Astrocyte of the hippocampus (primary cell): Measurements from ENCODE around the gene PCCA.
"Not testable (repeated sequence)": the region's sequence is repeated elsewhere in the genome, so short reads cannot be mapped to it uniquely, and the experiment has no call there.

Source experiments
- DNase-seq: peaks from one replicate; pipeline ENCODE4 v3.0.0; 2011; ENCODE audit warnings: low read depth, low spot score

The PCCA gene

DNA sequence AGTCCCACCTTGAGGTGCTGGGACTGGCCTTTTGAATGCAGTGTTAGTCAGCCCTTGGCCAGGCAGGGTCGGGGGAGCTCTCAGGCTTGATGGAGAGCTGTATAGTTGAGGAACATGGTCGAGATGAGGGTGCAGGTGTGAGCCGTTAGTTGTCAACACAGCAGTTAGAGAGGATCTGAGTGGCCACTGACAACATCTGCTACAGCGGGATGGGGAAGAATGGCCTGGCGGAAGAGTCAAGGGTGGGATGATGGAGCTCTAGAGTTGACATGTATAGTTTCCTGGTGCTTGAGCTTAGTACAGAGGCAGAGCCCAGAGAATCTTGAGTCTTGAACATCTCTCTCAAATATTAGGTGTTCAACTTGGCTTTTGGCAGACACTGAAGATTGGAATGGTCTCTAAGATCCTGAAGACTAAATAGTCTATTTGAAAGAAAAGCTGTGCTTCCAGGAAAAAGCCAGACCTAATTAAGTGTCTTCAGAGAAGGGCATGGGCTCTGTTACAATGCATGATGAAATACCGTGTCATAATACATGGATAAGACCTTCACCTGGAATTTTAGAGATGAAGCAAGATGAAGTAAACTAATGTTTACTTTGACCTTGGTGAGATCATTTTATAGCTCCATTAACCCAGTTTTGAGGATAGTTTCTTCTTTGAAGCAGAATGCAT is 9.7 kb downstream of the PCCA start:
- no peak for DNase-seq

DNA sequence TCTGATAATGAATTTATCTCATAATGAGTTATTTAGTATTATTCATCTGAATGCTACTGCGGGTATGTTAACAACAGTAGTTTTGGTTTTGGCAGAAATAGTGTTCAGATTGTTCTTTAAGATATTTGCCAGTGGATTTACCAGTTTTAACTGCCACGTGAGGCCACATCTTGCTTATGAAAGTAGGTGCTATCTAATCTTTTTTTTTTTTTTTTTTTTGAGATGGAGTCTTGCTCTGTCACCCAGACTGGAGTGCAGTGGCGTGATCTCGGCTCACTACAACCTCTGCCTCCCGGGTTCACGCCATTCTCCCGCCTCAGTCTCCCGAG is 10.2 kb downstream of the PCCA start:
- DNase-seq: not testable (repeated sequence)

DNA sequence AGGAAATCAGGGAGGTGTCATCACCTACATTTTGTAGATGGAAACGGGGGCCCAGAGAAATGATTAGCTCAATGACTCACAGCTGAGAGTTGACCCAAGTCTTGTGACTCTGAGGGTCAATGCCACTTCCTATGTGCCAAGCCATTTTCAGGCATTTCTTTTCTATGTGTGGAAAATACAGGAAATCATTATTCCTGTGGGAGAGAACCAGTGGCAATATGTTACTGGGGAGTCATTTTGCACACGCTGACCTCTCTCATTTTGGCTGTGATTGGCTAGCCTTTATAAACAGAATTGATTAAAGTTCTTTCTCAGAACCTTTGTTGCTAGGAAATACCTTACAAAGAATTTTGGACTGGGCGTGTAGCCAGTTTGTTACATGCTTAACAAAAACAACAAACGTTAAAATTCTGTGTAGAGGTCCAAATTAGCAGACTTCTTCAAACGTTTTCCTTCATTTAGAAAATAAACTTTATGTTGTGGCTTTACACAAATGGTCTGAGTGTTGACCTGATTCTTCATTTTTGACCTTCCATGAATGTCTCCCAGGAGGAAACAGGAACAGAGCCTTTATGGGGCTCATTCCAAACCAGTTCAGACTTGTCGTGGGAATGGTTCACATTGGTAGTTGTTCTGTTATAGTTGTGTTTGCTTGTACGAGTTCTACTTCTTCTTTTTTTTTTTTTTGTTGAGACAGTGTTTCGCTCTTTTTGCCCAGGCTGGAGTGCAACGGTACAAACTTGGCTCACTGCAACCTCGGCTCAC is 11.4 kb downstream of the PCCA start:
- peak; percentile 91 for DNase-seq

DNA sequence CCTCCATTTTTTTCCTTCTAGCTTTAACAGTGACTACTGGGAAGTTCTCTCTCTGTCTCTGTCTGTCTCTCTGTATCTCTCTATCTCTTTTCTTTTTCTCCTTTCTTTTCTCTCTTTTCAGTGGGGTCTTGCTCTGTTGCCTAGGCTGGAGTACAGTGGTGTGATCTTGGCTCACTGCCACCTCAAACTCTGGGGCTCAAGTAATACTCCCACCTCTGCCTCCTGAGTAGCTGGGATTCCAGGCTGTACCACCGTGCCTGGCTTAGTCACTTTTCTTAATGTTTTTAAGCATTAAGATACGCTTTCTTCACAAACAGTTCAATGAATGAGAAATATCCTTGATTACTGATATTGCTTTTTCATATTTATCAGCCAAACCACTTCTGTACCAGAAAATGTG is 13.1 kb downstream of the PCCA start:
- DNase-seq: no peak

DNA sequence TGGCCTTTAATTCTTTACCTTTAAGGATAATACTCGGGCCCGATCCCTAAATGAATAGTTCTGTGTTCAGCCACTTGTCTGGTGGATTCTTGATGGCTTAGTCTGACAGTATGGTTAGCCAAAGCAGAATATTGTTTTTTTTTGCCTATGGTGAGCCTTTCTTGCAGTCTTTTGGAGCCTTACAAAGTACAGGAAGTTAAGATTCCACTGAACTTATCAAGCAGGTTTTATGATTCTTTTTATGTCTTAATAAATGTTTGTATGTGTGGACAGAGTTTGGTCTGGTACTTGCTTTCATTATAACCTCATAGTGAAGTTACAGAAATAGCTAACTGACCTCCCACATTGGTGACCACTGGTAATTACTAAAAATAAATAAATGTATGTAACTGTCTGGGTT is 17.1 kb downstream of the PCCA start:
- peak; percentile 46 for DNase-seq

DNA sequence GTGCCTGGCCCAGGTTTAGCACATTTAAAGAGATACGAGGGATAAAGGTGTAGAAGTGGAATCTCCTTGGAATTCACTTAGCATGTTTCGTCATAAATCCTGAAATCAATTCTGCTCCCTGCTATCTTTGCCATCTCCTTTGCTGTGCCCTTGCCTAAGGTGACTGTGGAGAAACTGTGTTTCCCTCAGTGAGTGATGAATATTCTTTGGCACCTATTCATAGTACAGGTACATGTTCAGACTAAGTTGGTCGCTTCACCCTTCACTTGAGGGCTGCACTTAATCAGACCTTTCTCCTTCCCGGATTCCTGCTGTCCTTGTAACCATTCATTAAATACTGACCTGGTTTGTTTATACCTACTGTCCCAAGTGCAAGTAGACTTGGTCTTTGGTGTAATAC is 17.8 kb downstream of the PCCA start:
- DNase-seq: no peak

DNA sequence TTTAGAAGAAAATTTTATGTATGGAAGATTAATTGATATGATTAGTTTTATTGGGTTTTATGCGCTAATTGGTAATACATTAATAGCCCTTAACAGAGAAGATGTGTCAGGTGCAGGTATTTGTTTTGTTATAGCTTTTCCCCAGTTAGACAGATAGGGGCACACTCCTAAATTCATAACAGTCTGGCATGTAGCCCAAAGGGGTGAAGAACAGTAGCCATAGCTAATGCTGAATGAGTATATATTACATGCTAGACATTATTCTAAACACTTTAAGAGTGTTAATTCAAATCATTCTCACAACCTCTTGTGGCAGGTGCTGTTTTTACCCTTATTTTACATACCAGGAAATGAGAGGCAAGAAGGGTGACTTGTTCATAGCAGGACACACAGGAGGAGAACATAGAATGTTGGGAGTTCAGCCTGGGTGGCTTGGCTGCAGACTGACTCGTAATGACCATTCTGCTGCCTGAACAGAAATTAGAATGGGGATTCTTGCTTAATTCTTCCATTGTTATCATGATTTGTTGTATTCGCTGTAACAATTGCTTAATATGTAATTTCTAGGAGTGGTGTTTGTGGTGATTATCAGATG is 20.1 kb downstream of the PCCA start:
- no peak for DNase-seq

DNA sequence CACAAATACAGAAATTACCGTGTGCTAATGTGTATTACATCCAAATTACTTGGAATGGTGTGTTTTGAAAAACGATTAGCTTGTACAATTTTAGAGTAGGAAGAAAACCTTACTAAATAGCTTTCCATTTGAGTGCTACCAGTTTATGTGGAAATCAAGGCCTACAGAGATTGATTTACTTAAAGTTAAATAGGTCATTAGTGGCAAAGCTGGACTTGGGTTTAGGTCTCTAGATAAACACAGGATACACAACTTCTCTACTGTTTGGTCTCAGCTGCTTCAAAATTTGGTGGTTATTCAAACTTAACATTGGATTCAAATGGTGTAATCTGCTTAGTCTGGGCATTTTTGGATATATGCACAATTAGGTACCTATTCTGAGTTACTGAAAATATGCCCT is 21.4 kb downstream of the PCCA start:
- no peak for DNase-seq

DNA sequence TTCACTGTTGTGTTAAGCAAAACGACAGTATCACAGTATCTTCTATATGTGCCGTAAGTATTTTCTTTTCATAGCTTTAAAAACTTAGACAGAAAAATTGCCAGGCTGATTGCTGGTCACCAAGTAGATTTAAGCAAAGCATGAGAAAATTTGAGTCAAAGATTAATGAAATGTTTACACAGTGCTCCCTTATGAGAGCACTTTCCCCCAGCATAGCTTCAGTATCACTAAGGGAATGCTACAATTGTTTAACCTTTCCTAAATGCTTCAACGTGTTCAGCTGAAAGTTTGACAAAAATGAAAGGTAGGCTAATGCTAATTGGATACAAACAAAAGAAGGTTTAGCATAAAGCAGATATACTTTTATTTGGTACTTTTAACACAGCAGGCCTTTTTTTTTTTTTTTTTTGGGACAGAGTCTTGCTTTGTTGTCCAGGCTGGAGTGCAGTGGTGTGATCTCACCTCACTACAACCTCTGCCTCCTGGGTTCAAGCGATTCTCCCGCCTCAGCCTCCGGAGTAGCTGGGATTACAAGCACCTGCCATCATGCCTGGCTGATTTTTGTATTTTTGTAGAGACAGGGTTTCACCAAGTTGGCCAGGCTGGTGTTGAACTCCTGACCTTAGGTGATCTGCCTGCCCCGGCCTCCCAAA is 23.4 kb downstream of the PCCA start:
- DNase-seq: no peak

DNA sequence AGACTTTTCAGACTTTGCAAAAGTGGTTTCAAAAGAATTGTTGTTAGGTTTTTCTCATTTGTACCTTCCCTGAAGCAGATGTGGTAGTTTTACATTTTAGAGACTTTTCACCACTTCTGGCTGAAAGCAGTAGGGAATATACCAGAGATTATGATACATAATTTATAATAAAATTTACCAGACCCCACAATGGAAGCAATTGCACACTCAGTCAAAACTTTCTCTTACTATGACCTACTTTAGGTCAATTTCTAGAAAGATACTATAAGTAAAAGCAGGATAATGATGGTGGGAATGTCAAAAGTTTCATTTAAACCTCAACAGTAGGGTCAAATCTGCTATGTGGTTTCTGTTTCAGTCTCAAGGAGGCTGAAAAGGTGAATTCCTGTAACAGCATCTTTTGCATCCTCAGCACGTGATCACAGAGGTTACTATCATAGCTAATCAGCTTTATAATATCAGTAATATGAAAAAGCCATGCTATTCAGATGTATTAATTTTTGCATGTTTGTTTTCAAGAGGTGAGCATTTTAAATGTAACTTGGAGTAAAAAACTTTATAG is 26.9 kb downstream of the PCCA start:
- DNase-seq: no peak

DNA sequence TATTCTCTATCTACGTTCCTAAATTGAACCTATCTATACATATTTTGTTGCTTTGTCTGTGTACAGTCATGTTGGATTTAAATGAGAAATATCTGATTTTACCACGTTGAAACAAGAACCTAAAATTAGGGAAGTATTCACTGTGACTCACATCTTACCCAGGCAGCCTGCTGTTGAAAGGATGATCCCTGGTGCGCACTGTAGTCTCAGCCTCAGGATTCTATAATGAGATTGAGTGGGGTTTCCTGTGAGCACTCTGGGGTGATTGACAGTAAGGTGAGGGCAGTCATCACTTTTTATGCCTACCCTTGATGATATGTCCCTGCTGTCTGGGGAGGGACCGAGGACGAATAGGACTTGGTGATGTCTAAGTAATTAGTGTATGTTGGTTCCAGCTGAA is 35.4 kb downstream of the PCCA start:
- DNase-seq: peak; percentile 15

DNA sequence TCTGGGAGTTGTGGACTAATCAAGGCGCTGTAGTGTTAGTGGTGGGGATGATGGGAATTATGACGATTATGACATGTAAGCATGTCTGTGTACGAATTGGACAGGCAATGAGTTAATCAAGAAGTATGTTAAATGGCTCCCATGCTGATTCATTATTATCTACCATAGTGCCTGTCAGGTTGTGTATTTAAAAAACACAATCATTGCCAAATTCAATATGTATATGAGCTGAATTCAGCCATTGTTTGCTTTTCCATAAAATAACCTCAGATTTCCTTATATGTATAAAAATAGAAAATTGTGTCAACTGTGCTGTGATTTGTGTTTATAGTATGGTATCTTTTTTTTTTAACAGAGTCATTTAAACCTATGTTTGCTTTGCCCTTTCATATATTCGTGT is 37.1 kb downstream of the PCCA start:
- no peak for DNase-seq

DNA sequence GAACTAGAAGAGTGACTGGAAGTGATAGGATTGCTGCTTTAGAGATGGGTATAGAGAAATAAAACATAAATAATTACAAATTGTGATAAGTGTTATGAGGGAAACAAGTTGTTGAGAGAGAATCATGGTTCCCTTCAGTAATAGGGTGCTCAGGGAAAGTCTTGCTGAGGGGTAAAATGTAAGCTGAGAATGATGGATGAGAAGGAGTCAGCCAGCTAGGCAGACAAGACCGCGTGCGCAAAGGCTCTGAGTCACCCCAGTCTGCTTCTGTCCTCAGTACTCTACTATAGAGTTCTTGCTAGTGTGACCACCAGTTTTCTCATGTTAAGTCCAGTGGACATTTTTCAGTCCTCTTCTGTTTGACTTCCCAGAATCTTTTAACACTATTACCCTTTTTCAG is 39.5 kb downstream of the PCCA start:
- peak; percentile 70 for DNase-seq

DNA sequence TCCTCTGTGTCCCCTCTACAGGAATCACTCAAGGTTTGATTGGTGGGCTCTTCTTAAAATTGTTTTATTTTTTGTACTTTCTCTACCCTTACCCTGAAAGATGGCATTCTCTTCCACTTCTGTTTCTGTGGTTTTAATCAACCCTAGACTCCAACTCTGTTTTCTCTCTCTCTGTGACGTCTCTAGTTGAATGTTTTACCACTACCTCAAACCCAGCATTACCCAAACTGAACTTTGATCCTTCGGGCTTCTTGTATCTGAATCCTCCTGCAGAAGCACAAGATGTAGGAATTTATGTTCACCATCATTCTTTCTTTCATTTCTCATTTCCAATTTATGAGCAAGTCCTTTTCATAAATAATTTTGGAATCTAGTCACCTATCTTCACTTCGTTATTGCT is 39.9 kb downstream of the PCCA start:
- no peak for DNase-seq

DNA sequence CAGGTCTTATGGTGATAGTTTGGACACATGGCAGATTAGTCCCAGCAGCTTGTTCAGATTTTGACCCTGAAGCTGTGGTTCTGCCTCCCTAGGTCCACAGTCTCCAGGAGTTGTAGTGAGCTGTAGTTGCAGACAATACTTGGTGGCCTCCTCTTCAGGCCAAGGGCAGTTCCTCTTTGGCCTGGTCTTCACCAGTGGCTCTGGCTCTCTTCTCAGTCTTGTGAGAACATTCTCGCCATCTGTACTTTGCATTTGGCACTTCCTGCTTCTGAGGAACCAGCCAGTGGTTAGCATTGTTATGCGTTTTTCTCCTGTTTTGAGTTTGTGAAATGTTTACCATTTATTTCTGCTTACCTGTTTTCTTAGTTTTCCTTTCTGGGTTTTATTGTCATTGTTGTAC is 40.7 kb downstream of the PCCA start:
- DNase-seq: peak; percentile 14

DNA sequence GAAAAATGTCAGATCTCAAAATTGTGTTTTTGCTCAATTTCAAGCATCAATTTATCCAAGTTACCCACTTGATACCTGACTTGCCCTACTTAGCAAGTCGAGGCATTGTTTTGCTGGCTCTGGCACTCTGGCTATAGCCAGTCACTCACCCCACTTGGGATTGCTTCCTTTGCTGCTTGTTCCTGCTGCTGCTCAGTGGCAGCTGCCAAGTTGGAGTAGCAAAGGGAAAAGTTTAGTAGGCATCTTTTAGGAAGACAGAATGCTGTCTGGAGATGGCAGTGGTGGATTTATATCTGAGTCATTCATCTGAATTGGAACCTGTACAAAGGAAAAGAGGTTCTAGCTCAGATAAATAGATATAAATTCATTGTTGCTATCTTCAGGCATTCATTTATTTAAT is 41.2 kb downstream of the PCCA start:
- DNase-seq: peak; percentile 51

DNA sequence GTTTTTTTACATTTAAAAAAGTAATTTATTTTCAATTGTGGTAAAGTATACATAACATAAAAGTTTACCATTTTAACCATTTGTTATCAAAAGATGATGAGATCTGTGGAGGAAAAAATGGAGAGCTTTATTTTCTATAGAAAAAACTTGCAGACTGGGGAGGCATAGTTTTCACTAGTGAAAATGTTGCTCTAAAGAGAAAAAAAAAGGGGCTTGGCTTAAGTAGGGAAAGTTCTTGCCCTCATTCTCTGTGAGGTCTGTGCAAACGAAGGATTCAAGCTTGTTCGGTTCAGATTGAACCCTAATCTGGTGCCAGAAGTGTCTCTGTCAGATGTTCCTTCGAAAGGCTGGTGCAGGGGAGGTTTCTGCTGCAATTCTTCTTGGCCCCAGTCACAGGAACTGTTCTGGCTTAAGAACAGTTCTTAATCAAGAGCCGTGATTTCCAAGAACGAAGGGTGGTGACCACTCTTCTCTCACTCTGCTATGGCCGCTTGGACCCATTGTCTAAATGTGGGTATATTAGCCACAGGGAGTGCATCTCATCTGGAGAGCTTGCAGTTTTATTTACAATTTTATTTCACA is 42.1 kb downstream of the PCCA start:
- DNase-seq: no peak

DNA sequence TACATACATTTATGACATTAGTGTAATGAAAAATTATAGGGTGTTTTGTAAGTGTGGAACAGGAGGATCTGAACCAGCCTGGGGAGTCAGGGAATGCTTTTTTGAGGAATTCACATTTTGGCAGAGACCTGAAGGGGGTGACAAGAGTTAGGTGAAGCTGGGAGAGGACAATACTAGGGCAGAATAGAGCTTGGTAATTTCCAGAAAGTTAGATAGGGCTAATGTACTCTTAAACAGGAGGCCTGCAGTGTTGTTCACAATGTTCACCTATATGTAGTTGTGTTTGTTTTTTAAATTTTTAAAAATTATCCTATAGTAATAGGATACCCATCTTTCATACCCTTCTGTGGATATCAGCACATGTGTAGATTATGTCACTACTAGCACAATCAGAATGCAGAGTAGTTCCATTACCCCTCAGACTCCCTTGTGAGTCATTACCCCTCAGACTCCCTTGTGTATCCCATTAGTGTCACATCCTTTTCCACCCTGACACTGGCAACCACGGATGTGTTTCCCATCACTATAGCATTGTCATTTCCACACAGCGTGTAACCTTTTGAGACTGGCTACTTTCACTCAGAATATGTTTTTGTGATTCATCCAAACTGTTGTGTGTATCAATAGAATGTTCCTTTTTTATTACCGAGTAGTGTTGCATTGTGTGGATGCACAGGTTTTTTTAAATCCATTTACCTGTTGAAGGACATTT is 43.1 kb downstream of the PCCA start:
- DNase-seq: peak; percentile 84

DNA sequence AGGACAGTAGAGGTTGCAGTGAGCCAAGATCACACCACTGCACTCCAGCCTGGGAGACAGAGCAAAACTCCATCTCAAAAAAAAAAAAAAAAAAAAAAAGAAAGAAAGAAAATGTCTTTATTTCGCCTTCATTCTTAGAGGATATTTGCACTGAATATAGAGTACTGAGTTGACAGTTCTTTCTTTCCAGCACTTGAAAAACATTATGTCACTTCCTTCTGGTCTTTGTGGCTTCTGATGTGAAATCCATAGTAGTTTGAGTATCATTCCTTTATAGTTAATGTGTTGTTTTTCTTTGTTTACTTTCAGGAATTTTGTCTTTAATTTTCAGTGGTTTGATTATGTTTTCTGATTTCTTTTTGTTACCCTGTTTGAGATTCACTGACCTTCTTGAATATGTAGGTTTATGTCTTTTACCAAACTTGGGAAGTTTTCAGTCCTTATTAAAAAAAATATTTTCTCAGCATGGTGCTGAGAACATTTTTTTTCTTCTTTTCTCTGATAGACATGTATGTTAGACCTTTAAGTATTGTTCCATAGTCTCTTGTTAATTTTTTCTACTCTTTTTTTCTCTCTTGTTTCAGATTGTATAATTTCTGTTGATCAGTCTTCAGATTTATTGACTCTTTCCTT is 50.1 kb downstream of the PCCA start:
- DNase-seq: no peak

DNA sequence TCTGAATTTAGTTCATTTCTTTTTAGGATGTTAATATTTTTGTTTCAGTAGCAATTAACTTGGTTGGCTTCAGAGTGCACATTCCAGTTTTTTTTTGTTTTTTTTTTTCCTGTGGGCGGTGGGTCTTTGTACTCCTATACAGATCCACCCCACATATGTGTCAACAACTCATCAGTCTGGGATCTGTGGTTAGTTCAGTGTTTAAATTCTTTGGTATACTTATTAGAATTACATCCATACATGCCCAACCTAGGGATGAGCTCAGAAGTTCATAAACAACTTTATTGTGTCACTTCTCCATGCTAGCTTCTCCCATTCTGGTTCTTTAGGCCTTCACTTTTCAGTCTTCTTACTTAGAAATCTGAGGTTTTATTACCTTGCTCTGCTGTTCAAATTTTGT is 50.9 kb downstream of the PCCA start:
- no peak for DNase-seq

DNA sequence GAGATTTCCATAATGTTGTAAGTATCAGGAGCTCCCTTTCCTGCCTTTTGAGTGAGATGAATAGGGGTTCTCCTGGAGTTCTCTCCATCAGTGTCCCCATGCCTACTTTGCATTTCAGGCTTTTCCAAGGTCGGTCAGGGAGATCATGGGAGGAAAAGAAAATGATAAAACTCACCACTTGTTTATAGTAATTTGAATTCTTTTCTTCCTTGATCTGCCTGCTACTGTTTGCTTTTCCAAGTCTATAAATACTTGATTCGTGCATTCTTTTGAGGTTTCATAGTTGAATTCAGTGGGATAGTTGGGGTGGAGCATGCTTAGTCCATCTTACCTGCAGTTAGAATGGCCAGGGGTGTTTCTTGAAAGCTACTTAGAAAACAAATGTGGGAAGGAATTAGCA is 51.5 kb downstream of the PCCA start:
- no peak for DNase-seq
